Neural cell (in vitro differentiated cells): ENCODE results near the gene DGKI. TPM values are rescaled to one million over a fixed set of nuclear protein-coding genes. Genes with fewer than 3 reads are reported as not detected.

Source experiments
- H2AFZ ChIP-seq: fragments of 200-600, 300-800 bp; sonication (generic), shearing (Covaris generic); 2 replicates; pipeline ENCODE4 v1.6.0; 2014; ENCODE audit warnings: low read depth, mild to moderate bottlenecking, antibody characterized with exemption, low read length, moderate library complexity
- H3F3A ChIP-seq: fragments of 200-600 bp; shearing (Covaris generic); 2 replicates; pipeline ENCODE4 v1.6.1; 2016; ENCODE audit warnings: mild to moderate bottlenecking, moderate library complexity, mixed read lengths, antibody characterized with exemption, low read length; ENCODE audit not compliant: insufficient read depth, poor library complexity, severe bottlenecking
- H3K27ac ChIP-seq: fragments of 200-600, 300-800 bp; sonication (generic), shearing (Covaris generic); 2 replicates; pipeline ENCODE4 v1.5.1; 2014; ENCODE audit warnings: mild to moderate bottlenecking, low read length, moderate library complexity
- H3K27me3 ChIP-seq: fragments of 300-800, 200-600 bp; sonication (generic), shearing (Covaris generic); 2 replicates; pipeline ENCODE4 v1.6.0; 2014; ENCODE audit warnings: mild to moderate bottlenecking, low read depth, low read length, moderate library complexity; ENCODE audit not compliant: insufficient read depth
- H3K36me3 ChIP-seq: fragments of 300-800, 200-600 bp; sonication (generic), shearing (Covaris generic); 2 replicates; pipeline ENCODE4 v1.5.1; 2014; ENCODE audit warnings: mild to moderate bottlenecking, antibody characterized with exemption, low read length, moderate library complexity; ENCODE audit not compliant: insufficient read depth
- H3K4me2 ChIP-seq: fragments of 300-800, 200-600 bp; sonication (generic), shearing (Covaris generic); 2 replicates; pipeline ENCODE4 v1.6.0; 2014; ENCODE audit warnings: mild to moderate bottlenecking, low read length
- H3K4me3 ChIP-seq: fragments of 300-800, 200-600 bp; sonication (generic), shearing (Covaris generic); 2 replicates; pipeline ENCODE4 v1.5.1; 2014; ENCODE audit warnings: mild to moderate bottlenecking, low read length, moderate library complexity
- H3K79me2 ChIP-seq: fragments of 200-600 bp; shearing (Covaris generic); replicated peaks from 2 replicates; pipeline ENCODE4 v1.6.0; 2014; ENCODE audit warnings: mild to moderate bottlenecking, low read length, moderate library complexity; ENCODE audit not compliant: insufficient read depth
- H3K9ac ChIP-seq: fragments of 300-800, 200-600 bp; sonication (generic), shearing (Covaris generic); 2 replicates; pipeline ENCODE4 v1.6.1; 2016; ENCODE audit warnings: mild to moderate bottlenecking, low read length, mixed read lengths
- H3K9me2 ChIP-seq: fragments of 200-600 bp; shearing (Covaris generic); 2 replicates; pipeline ENCODE4 v1.6.1; 2016; ENCODE audit warnings: mild to moderate bottlenecking, low read length, mixed read lengths; ENCODE audit not compliant: insufficient read depth
- H3K9me3 ChIP-seq: fragments of 200-600, 300-800 bp; sonication (generic), shearing (Covaris generic); 2 replicates; pipeline ENCODE4 v1.6.1; 2016; ENCODE audit warnings: mild to moderate bottlenecking, mixed run types, low read length, moderate library complexity, mixed read lengths
- H4K20me1 ChIP-seq: fragments of 200-600 bp; shearing (Covaris generic); 2 replicates; pipeline ENCODE4 v1.6.1; 2016; ENCODE audit warnings: mild to moderate bottlenecking, mixed run types; ENCODE audit not compliant: insufficient read depth
- CTCF ChIP-seq: fragments of 450-650 bp; IDR thresholded peaks from 2 replicates; pipeline ENCODE4 v1.5.1; 2014; ENCODE audit warnings: antibody characterized with exemption, mild to moderate bottlenecking, moderate library complexity; ENCODE audit not compliant: poor library complexity, severe bottlenecking
- EP300 ChIP-seq: fragments of 450-650 bp; conservative IDR thresholded peaks from 2 replicates; pipeline ENCODE4 v1.6.1; 2014; ENCODE audit warnings: antibody characterized with exemption, mild to moderate bottlenecking, moderate library complexity; ENCODE audit not compliant: poor library complexity, severe bottlenecking
- EZH2 ChIP-seq: fragments of 200-600, 300-800 bp; shearing (Covaris generic), sonication (generic); IDR thresholded peaks from 2 replicates; pipeline ENCODE4 v1.6.1; 2014; ENCODE audit warnings: antibody characterized with exemption, low read length, borderline replicate concordance, mild to moderate bottlenecking; ENCODE audit not compliant: insufficient read depth, poor library complexity, severe bottlenecking
- MXI1 ChIP-seq: fragments of 450-650 bp; conservative IDR thresholded peaks from 2 replicates; pipeline ENCODE4 v1.6.1; 2014; ENCODE audit warnings: antibody characterized with exemption, mild to moderate bottlenecking; ENCODE audit not compliant: poor library complexity, severe bottlenecking
- POLR2AphosphoS5 ChIP-seq: IDR thresholded peaks from 2 replicates; pipeline ENCODE4 v1.6.1; 2012
- RAD21 ChIP-seq: fragments of 450-650 bp; conservative IDR thresholded peaks from 2 replicates; pipeline ENCODE4 v1.6.1; 2014; ENCODE audit warnings: antibody characterized with exemption, mild to moderate bottlenecking, moderate library complexity
- REST ChIP-seq: IDR thresholded peaks from 2 replicates; pipeline ENCODE4 v1.6.1; 2012; ENCODE audit warnings: borderline replicate concordance
- SMC3 ChIP-seq: fragments of 450-650 bp; conservative IDR thresholded peaks from 2 replicates; pipeline ENCODE4 v1.6.1; 2014; ENCODE audit warnings: antibody characterized with exemption, mild to moderate bottlenecking, moderate library complexity; ENCODE audit not compliant: poor library complexity
- TAF1 ChIP-seq: IDR thresholded peaks from 2 replicates; pipeline ENCODE4 v1.6.1; 2012; ENCODE audit warnings: low read depth
- polyA plus RNA-seq: library from polyadenylated mRNA; depleted of rRNA; stranded (reverse); fragments of >200 nt; gene quantifications from 2 replicates; pipeline ENCODE4 v1.2.3, GENCODE V29; 2014

The DGKI gene
- polyA plus RNA-seq, 1 donor from 2014 or later, result 15.8 TPM

DNA sequence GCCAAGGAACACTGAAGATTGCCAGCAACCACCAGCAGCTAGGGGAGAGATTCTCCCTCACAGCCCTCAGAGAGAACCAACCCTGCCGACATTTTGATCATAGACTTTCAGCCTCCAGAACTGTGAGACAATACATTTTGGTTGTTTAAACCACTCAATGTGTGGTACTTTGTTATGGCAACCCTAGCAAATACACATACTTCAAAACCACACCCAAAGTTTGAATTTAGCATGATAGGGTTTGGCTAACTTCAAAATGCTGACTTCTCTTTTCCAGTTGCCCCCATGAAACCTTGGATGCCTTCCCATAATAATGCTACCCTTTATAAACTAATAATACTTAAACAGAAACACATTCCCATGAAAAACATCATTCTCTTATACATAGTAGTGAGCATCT, 149.8 kb downstream of the DGKI start:
- H3K27ac ChIP-seq, result no peak overlapping the region
- H3K9me2 ChIP-seq, result no peaks in the 10 kb centered on the region
- H3K36me3 ChIP-seq, result no peaks in the 10 kb centered on the region
- H3K9ac ChIP-seq, result no peak overlapping the region
- no peaks in the 10 kb centered on the region for H4K20me1 ChIP-seq
- H3K4me2 ChIP-seq, result no peak overlapping the region
- no peak for TF ChIP-seq TAF1
- no peak for TF ChIP-seq POLR2AphosphoS5
- TF ChIP-seq REST, result no peak
- no peak for TF ChIP-seq RAD21
- no peak for TF ChIP-seq EP300
- TF ChIP-seq SMC3, result no peak
- TF ChIP-seq MXI1, result no peak
- no peak for TF ChIP-seq EZH2
- H3F3A ChIP-seq, result no peaks in the 10 kb centered on the region
- no peaks in the 10 kb centered on the region for H3K9me3 ChIP-seq
- H3K27me3 ChIP-seq, result no peaks in the 10 kb centered on the region
- no peaks in the 10 kb centered on the region for H3K79me2 ChIP-seq
- no peak overlapping the region for H3K4me3 ChIP-seq
- H2AFZ ChIP-seq, result no peak overlapping the region

- Histone ChIP-seq H3K27ac (no peak overlapping the region), H3K36me3 (no peaks in the 10 kb centered on the region), H3F3A (no peaks in the 10 kb centered on the region), H3K9me2 (no peaks in the 10 kb centered on the region), H2AFZ (no peak overlapping the region), H4K20me1 (no peaks in the 10 kb centered on the region), H3K27me3 (no peaks in the 10 kb centered on the region), H3K9me3 (no peaks in the 10 kb centered on the region), H3K9ac (no peak overlapping the region), H3K4me2 (no peak overlapping the region), H3K79me2 (no peaks in the 10 kb centered on the region), H3K4me3 (no peak overlapping the region)
- TF ChIP-seq EP300, result no peak
- no peak for TF ChIP-seq POLR2AphosphoS5
- no peak for TF ChIP-seq EZH2
- TF ChIP-seq REST, result no peak
- TF ChIP-seq TAF1, result no peak
- TF ChIP-seq MXI1, result no peak
- TF ChIP-seq CTCF, result no peak
- no peak for TF ChIP-seq SMC3
- no peak for TF ChIP-seq RAD21
Observed at GRCh38 chr7:137696376-137696775, 150.4 kb downstream of the DGKI start.
